NCI-H1694 (cell line): Measurements from ENCODE around the gene RPS15.
"Not testable (repeated sequence)": the region's sequence is repeated elsewhere in the genome, so short reads cannot be mapped to it uniquely, and the experiment has no call there.

Source experiments
- DNase-seq: peaks from one replicate; lab custom pipeline; 2025; lab: John Stamatoyannopoulos, UW

RPS15 gene

GRCh38 chr19:1402411-1403070, 35.7 kb upstream of the RPS15 start:
- DNase-seq = no peak

GRCh38 chr19:1406774-1407527, 31.2 kb upstream of the RPS15 start:
- peak; percentile 87 for DNase-seq

GRCh38 chr19:1407528-1408299, 30.5 kb upstream of the RPS15 start, which contains the start of gene DAZAP1:
Gene DAZAP1, plus strand, starts transcription at chr19:1407586. Its CDS starts 188 bp downstream, at chr19:1407774.
- DNase-seq = no peak

- DNase-seq = no peak
These were observed 29.6 kb upstream of the RPS15 start for GRCh38 chr19:1408300-1409203.

- DNase-seq = no peak
These were observed 28.8 kb upstream of the RPS15 start for GRCh38 chr19:1409204-1410005.

GRCh38 chr19:1410136-1410786, 27.9 kb upstream of the RPS15 start:
- DNase-seq = no peak

- DNase-seq = no peak
These were observed 27.4 kb upstream of the RPS15 start for GRCh38 chr19:1410789-1411188.

- peak; percentile 79 for DNase-seq
These were observed 26.7 kb upstream of the RPS15 start for GRCh38 chr19:1411255-1412191.

GRCh38 chr19:1412323-1412923, 25.8 kb upstream of the RPS15 start:
- DNase-seq = no peak

- no peak for DNase-seq
These were observed 25.0 kb upstream of the RPS15 start for GRCh38 chr19:1412995-1413800.

GRCh38 chr19:1416014-1416841, 22.0 kb upstream of the RPS15 start:
- no peak for DNase-seq

GRCh38 chr19:1417145-1417544, 21.1 kb upstream of the RPS15 start:
- DNase-seq = no peak

GRCh38 chr19:1417681-1418495, 20.3 kb upstream of the RPS15 start:
- DNase-seq = no peak

- no peak for DNase-seq
These were observed 19.8 kb upstream of the RPS15 start for GRCh38 chr19:1418496-1418775.

- no peak for DNase-seq
These were observed 19.1 kb upstream of the RPS15 start for GRCh38 chr19:1418951-1419738.

- not testable (repeated sequence) for DNase-seq
These were observed 18.1 kb upstream of the RPS15 start for GRCh38 chr19:1420085-1420484.
